GM12864 (cell line): ENCODE measurements around the gene ABCG4.

Experiments
- DNase-seq: peaks from one replicate; pipeline ENCODE4 v3.0.0-alpha.2; 2011; ENCODE audit warnings: low read depth
- H3K4me3 ChIP-seq: 2 replicates; pipeline ENCODE4 v1.5.1; 2011; ENCODE audit warnings: mild to moderate bottlenecking, low read depth, low read length, control low read depth
- CTCF ChIP-seq: IDR thresholded peaks from 2 replicates; pipeline ENCODE4 v1.5.1; 2011; ENCODE audit warnings: low read depth, mild to moderate bottlenecking, moderate library complexity, low read length, control low read depth, inconsistent platforms; ENCODE audit errors: missing control alignments

The ABCG4 gene

GRCh38 chr11:119153049-119153818, 4.4 kb downstream of the ABCG4 start:
- no peak overlapping the region for H3K4me3 ChIP-seq
- TF ChIP-seq CTCF, result peak; percentile 14
- no peak for DNase-seq

- no peak for TF ChIP-seq CTCF
- no peak overlapping the region for H3K4me3 ChIP-seq
- no peak for DNase-seq
Measured at GRCh38 chr11:119154178-119154577, 5.3 kb downstream of the ABCG4 start.

GRCh38 chr11:119155733-119156492, 7.1 kb downstream of the ABCG4 start:
- TF ChIP-seq CTCF, result peak; percentile 2
- no peak for DNase-seq
- no peak overlapping the region for H3K4me3 ChIP-seq

GRCh38 chr11:119156496-119156895, 7.6 kb downstream of the ABCG4 start:
- H3K4me3 ChIP-seq, result no peak overlapping the region
- TF ChIP-seq CTCF, result no peak
- DNase-seq, result no peak

DNA sequence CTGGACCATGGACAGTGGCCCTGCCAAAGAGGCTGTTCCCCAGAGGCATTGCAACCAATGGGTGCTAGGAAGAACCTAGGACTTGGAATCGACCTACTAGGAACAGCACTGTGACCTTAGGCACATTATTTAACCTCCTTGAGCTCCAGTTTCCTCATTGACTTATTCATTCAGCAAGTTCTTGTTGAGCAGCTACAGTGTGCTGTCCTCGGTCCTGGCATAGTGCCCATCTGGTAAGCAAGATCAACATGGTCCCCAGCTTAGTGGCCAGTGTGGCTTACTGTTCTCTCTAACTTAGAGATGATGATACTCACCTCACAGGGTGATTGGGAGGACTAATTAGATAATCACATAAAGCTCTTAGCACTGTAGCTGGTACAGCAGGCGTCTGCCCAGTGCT, 8.2 kb downstream of the ABCG4 start:
- no peak overlapping the region for H3K4me3 ChIP-seq
- no peak for TF ChIP-seq CTCF
- no peak for DNase-seq

DNA sequence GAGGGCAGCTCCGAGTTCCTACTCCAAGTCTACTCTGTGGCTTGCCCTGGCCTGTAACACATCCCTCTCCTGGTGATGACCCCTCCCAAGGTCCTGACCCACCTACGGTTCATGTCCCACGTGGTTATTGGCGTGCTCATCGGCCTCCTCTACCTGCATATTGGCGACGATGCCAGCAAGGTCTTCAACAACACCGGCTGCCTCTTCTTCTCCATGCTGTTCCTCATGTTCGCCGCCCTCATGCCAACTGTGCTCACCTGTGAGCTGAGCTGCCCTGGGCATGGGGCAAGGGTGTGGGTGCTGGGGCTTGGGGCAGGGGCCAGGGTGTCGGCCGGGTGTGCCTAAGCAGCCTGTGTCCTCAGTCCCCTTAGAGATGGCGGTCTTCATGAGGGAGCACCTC, 9.6 kb downstream of the ABCG4 start:
- DNase-seq, result no peak
- H3K4me3 ChIP-seq, result no peak overlapping the region
- TF ChIP-seq CTCF, result no peak

DNA sequence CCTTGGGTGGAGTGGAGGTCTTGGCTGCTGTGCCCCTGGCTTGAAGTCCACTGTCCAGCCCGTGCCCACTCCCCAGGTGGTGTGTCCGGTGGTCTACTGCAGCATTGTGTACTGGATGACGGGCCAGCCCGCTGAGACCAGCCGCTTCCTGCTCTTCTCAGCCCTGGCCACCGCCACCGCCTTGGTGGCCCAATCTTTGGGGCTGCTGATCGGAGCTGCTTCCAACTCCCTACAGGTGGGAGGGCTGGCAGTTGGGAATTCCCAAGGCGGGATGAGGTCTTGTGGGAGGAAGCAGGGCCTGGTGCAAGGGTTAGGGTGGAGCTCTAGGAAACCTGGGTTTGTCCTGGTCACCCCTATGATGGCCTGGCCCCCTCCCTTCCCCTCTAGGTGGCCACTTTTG, 11.3 kb downstream of the ABCG4 start:
- no peak for TF ChIP-seq CTCF
- H3K4me3 ChIP-seq, result no peak overlapping the region
- DNase-seq, result no peak
